Activated T-cell treated with anti-CD3 and anti-CD28 coated beads, Interleukin-2, amount 50 U/mL, for 24 hours (primary cell): ENCODE data around the gene FURIN.
A peak's percentile ranks its signal among the peaks of the same experiment; 100 is the strongest.
"Not testable (repeated sequence)": the region's sequence is repeated elsewhere in the genome, so short reads cannot be mapped to it uniquely, and the experiment has no call there.

Experiments
- DNase-seq: peaks from one replicate; pipeline ENCODE4 v3.0.0-alpha.2; 2020
- H3K27ac Mint-ChIP-seq: 2 replicates; pipeline ENCODE4 v1.8.0; 2020; ENCODE audit warnings: mild to moderate bottlenecking, mixed read lengths
- H3K27me3 Mint-ChIP-seq: 2 replicates; pipeline ENCODE4 v1.8.0; 2020; ENCODE audit warnings: mixed read lengths
- H3K36me3 Mint-ChIP-seq: 2 replicates; pipeline ENCODE4 v1.8.0; 2020; ENCODE audit warnings: low read depth, mixed read lengths
- H3K4me1 Mint-ChIP-seq: 2 replicates; pipeline ENCODE4 v1.8.0; 2020; ENCODE audit warnings: low read depth, mixed read lengths
- H3K4me3 Mint-ChIP-seq: 2 replicates; pipeline ENCODE4 v1.8.0; 2020; ENCODE audit warnings: mild to moderate bottlenecking, moderate library complexity, mixed read lengths
- H3K9me3 Mint-ChIP-seq: 2 replicates; pipeline ENCODE4 v1.8.0; 2020; ENCODE audit warnings: mixed read lengths

FURIN gene

GRCh38 chr15:90868261-90868689, at the start of gene FURIN:
Gene FURIN, plus strand, starts transcription at chr15:90868588. Its CDS starts 7,153 bp downstream, at chr15:90875741.
- DNase-seq = no peak
- Mint-ChIP-seq H3K36me3 (peaks cover 24% of the 10 kb centered on the region), H3K27ac (peak within 1 kb of the TSS; percentile 93), H3K27me3 (no peaks in the 10 kb centered on the region), H3K4me3 (peak within 1 kb of the TSS; percentile 88), H3K4me1 (peaks cover 59% of the 10 kb centered on the region), H3K9me3 (no peaks in the 10 kb centered on the region)

- peaks cover 53% of the 10 kb centered on the region for H3K4me1 Mint-ChIP-seq
- peaks cover 21% of the 10 kb centered on the region for H3K36me3 Mint-ChIP-seq
- no peaks in the 10 kb centered on the region for H3K27me3 Mint-ChIP-seq
- no peak for DNase-seq
- no peaks in the 10 kb centered on the region for H3K9me3 Mint-ChIP-seq
- peak overlapping the region; percentile 47 for H3K27ac Mint-ChIP-seq
- no peak overlapping the region for H3K4me3 Mint-ChIP-seq
Measured at GRCh38 chr15:90819390-90819789, 49.0 kb upstream of the FURIN start.

- H3K4me1 Mint-ChIP-seq = peaks cover 49% of the 10 kb centered on the region
- H3K27ac Mint-ChIP-seq = peak overlapping the region; percentile 47
- no peaks in the 10 kb centered on the region for H3K27me3 Mint-ChIP-seq
- peaks cover 17% of the 10 kb centered on the region for H3K36me3 Mint-ChIP-seq
- H3K9me3 Mint-ChIP-seq = no peaks in the 10 kb centered on the region
- no peak for DNase-seq
- no peak overlapping the region for H3K4me3 Mint-ChIP-seq
Measured at GRCh38 chr15:90819850-90820249, 48.5 kb upstream of the FURIN start.

- peaks cover 42% of the 10 kb centered on the region for H3K4me1 Mint-ChIP-seq
- no peaks in the 10 kb centered on the region for H3K27me3 Mint-ChIP-seq
- no peak for DNase-seq
- peaks cover 10% of the 10 kb centered on the region for H3K36me3 Mint-ChIP-seq
- peak overlapping the region; percentile 67 for H3K27ac Mint-ChIP-seq
- no peaks in the 10 kb centered on the region for H3K9me3 Mint-ChIP-seq
- no peak overlapping the region for H3K4me3 Mint-ChIP-seq
Measured at GRCh38 chr15:90820481-90820880, 47.9 kb upstream of the FURIN start.

- H3K4me3 Mint-ChIP-seq = no peak overlapping the region
- H3K27ac Mint-ChIP-seq = no peak overlapping the region
- H3K36me3 Mint-ChIP-seq = no peaks in the 10 kb centered on the region
- H3K9me3 Mint-ChIP-seq = no peaks in the 10 kb centered on the region
- no peaks in the 10 kb centered on the region for H3K27me3 Mint-ChIP-seq
- DNase-seq = peak; percentile 19
- peaks cover 34% of the 10 kb centered on the region for H3K4me1 Mint-ChIP-seq
Measured at GRCh38 chr15:90822204-90822955, 46.0 kb upstream of the FURIN start.

- peaks cover 29% of the 10 kb centered on the region for H3K4me1 Mint-ChIP-seq
- no peak overlapping the region for H3K27ac Mint-ChIP-seq
- no peaks in the 10 kb centered on the region for H3K9me3 Mint-ChIP-seq
- no peak for DNase-seq
- H3K27me3 Mint-ChIP-seq = no peaks in the 10 kb centered on the region
- no peak overlapping the region for H3K4me3 Mint-ChIP-seq
- no peaks in the 10 kb centered on the region for H3K36me3 Mint-ChIP-seq
Measured at GRCh38 chr15:90823455-90823974, 44.9 kb upstream of the FURIN start.

GRCh38 chr15:90825115-90825899, 43.1 kb upstream of the FURIN start:
- H3K27ac Mint-ChIP-seq, DNase-seq, H3K36me3 Mint-ChIP-seq, H3K4me3 Mint-ChIP-seq, H3K27me3 Mint-ChIP-seq, H3K9me3 Mint-ChIP-seq: not testable (repeated sequence)
- H3K4me1 Mint-ChIP-seq = peaks cover 31% of the 10 kb centered on the region

- DNase-seq, H3K9me3 Mint-ChIP-seq, H3K36me3 Mint-ChIP-seq, H3K27me3 Mint-ChIP-seq, H3K27ac Mint-ChIP-seq: not testable (repeated sequence)
- Mint-ChIP-seq H3K4me3 (peak overlapping the region; percentile 23), H3K4me1 (peaks cover 41% of the 10 kb centered on the region)
Measured at GRCh38 chr15:90826206-90826885, 42.0 kb upstream of the FURIN start.

- no peak overlapping the region for H3K4me3 Mint-ChIP-seq
- H3K36me3 Mint-ChIP-seq = no peaks in the 10 kb centered on the region
- no peak for DNase-seq
- no peaks in the 10 kb centered on the region for H3K9me3 Mint-ChIP-seq
- H3K27me3 Mint-ChIP-seq = no peaks in the 10 kb centered on the region
- H3K4me1 Mint-ChIP-seq = peaks cover 42% of the 10 kb centered on the region
- H3K27ac Mint-ChIP-seq = no peak overlapping the region
Measured at GRCh38 chr15:90826886-90827435, 41.4 kb upstream of the FURIN start.

- Mint-ChIP-seq H3K27ac (peak overlapping the region; percentile 44), H3K27me3 (no peaks in the 10 kb centered on the region), H3K4me1 (peaks cover 48% of the 10 kb centered on the region), H3K9me3 (no peaks in the 10 kb centered on the region), H3K36me3 (no peaks in the 10 kb centered on the region), H3K4me3 (peak overlapping the region; percentile 18)
- no peak for DNase-seq
Measured at GRCh38 chr15:90828111-90828510, 40.3 kb upstream of the FURIN start.

GRCh38 chr15:90829126-90829525, 39.3 kb upstream of the FURIN start:
- H3K27ac Mint-ChIP-seq = peak overlapping the region; percentile 98
- no peaks in the 10 kb centered on the region for H3K9me3 Mint-ChIP-seq
- no peak for DNase-seq
- no peaks in the 10 kb centered on the region for H3K27me3 Mint-ChIP-seq
- peak overlapping the region; percentile 68 for H3K4me3 Mint-ChIP-seq
- peaks cover 53% of the 10 kb centered on the region for H3K4me1 Mint-ChIP-seq
- H3K36me3 Mint-ChIP-seq = no peaks in the 10 kb centered on the region

GRCh38 chr15:90829942-90830440, 38.4 kb upstream of the FURIN start:
- Mint-ChIP-seq H3K27me3 (no peaks in the 10 kb centered on the region), H3K4me3 (peak overlapping the region; percentile 68), H3K4me1 (peaks cover 58% of the 10 kb centered on the region), H3K36me3 (no peaks in the 10 kb centered on the region), H3K9me3 (no peaks in the 10 kb centered on the region), H3K27ac (peak overlapping the region; percentile 98)
- peak; percentile 72 for DNase-seq

- H3K27me3 Mint-ChIP-seq = no peaks in the 10 kb centered on the region
- peak overlapping the region; percentile 42 for H3K27ac Mint-ChIP-seq
- H3K9me3 Mint-ChIP-seq = no peaks in the 10 kb centered on the region
- no peak for DNase-seq
- H3K4me3 Mint-ChIP-seq = no peak overlapping the region
- peaks cover 2% of the 10 kb centered on the region for H3K36me3 Mint-ChIP-seq
- peaks cover 77% of the 10 kb centered on the region for H3K4me1 Mint-ChIP-seq
Measured at GRCh38 chr15:90834626-90835025, 33.8 kb upstream of the FURIN start.

GRCh38 chr15:90836296-90836871, 32.0 kb upstream of the FURIN start:
- Mint-ChIP-seq H3K4me1 (peaks cover 74% of the 10 kb centered on the region), H3K36me3 (peaks cover 2% of the 10 kb centered on the region), H3K9me3 (no peaks in the 10 kb centered on the region), H3K27ac (peak overlapping the region; percentile 96), H3K4me3 (peak overlapping the region; percentile 74), H3K27me3 (no peaks in the 10 kb centered on the region)
- DNase-seq = no peak
